ENCODE data around the gene ARNT2.
A peak's percentile ranks its signal among the peaks of the same experiment; 100 is the strongest.

ARNT2 gene

GRCh38 chr15:80559761-80560160 is 155.6 kb downstream of the ARNT2 start:
- DNase-seq, result no peak

DNA sequence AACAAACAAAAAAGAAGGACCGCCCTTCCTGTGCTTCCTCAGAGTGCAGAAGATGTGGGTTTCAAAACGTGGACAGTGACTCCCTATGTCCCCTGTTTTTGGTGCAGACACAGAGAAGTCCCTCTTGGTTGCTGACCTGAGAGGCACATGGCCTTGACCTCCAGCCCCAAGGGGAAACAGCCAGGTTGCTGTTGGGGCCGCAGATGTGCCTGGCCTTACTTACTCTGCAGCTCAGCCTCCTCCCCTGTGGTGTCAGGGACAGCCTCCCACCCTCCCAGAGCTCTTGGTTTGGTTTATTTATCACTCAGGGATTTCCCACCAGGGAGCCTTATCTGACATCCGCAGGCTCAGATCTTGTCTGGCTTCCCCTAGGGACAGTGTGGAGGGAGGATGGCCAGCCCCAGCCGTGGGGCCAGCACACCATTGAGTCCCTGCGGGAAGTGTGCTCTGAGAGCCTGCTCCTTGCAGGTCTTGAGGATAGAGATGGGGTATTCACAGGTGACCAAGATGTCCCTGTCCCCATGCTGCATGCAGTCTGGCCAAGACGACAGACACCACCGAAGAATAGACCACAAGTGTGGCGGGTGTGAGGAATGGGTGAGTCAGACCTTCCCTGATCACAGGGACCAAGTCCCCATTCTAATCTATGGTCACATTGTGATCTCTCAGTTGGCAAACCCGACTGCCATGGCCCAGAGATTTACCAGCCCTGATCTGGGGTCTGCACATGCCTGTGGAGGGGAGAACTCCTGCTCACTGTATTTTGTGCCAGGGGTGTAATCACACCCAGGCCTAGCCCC is 156.6 kb downstream of the ARNT2 start:
- DNase-seq, result no peak

- no peak for DNase-seq
Measured at GRCh38 chr15:80561500-80561899, 157.3 kb downstream of the ARNT2 start.

GRCh38 chr15:80562033-80562432 is 157.9 kb downstream of the ARNT2 start:
- DNase-seq, result no peak

- DNase-seq, result no peak
Measured at GRCh38 chr15:80562846-80563245, 158.7 kb downstream of the ARNT2 start.

DNA sequence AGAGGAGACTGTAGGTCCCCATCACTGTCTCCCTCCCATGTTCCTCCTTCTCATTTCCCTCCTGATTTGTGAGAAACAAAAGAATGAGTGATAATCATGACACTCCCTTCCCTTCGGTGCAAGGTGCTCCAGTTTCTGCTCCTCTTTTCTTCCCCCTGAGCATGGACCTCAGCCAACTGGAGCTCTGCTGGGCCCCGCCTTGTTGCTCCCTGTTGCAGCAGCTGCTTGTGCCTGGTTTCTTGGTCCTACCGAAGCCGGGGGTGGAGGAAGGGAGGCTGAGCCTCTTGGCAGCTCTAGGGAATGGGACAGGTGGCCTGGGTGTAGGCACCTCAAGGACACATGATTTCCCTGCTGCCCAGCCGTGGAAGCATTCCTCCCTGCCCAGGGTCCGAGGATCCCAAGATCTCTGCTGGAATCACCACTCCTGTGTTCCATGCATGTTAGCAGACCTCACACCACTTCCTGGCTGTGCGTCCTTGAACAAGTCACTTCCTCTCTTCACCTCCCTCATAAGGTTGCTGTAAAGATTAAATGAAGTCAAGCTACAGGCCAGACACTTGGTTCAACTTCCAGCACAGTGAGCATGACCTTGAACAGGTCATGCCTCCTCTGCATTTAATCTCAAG is 159.3 kb downstream of the ARNT2 start:
- no peak for DNase-seq

- no peak for DNase-seq
Measured at GRCh38 chr15:80564056-80564455, 159.9 kb downstream of the ARNT2 start.

- DNase-seq, result no peak
Measured at GRCh38 chr15:80565398-80565797, 161.2 kb downstream of the ARNT2 start.

GRCh38 chr15:80565988-80566387 is 161.8 kb downstream of the ARNT2 start:
- no peak for DNase-seq

DNA sequence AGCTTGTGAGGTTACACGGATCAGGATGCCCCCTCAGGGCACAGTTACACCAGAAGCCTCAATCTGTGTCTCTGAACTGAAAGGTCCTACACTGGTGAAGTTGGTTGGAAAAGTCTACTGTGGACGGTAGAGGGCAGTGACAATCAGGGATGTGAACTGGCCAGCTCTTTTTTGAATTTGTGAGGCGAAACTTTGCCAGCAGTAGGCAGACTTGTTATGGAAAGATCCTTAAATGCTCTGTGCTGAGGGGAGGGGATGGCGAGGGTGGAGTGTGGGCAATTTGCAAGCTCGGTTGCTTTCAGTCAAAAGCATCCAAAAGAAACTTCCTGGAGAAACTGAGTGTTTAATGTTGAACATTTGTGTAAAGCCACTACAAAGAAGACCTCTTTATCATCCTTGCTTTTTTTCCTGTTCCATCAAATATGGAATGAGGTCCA is 163.6 kb downstream of the ARNT2 start:
- DNase-seq, result peak in 1 of 2 donors; percentile 31

DNA sequence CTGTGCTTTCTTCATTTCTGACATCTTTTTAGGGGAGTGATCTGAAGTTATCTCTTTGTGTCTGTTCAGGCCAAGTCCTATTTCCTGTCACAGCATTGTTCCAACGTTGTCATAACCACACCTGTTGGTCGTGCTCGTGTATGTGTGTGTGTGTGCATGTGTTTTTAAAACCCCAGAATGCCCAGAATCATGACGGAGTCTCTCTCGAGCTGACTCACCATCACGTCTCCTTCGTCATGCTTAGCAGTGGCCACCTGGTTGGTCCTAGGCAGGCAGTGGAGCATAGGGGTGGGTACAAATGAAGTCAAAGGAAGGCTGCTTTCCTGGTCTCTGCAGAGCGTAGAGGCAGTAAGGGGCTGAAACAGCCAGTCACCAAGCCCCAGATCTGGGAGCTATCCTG is 164.1 kb downstream of the ARNT2 start:
- no peak for DNase-seq

- DNase-seq, result no peak
Measured at GRCh38 chr15:80568876-80569605, 164.9 kb downstream of the ARNT2 start.

- DNase-seq, result no peak
Measured at GRCh38 chr15:80569656-80570055, 165.5 kb downstream of the ARNT2 start.

DNA sequence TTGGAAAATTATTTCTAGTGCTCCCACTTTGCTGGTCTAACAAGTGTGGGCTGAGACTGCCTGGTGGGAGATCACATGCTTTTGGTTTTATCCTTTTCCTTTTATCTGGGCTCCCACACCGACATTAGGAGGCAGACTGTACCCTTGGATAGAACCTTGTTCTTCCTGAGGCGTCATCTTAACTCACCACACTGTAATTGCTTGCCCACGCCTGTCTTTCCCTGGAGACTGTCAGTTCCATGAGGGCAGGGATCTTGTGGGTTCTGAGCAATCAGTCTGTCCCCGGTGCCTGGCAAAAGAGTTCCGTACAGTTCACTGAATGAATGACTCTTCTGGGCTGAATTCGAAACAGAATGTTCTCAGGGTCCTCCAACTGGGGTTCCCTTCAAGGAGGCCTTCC is 166.4 kb downstream of the ARNT2 start:
- no peak for DNase-seq

DNA sequence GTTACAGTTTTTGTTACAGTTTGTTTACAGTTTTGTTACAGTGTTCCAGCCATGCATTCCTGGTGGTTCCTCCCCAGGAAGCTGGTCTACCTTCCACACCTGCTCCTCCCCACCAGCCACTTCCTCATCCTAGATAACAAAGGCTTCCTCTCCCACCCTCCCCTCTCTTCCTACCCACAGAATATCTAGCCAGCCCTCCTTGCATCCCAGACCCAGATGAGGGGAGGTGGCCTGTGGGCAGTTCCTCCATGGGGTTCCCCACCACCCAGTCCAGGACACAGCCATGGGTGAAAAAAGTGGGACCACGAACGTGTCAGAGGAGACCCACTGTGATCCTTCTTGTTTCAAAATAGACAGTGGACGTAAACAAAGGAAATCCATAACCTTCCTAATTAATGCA is 168.2 kb downstream of the ARNT2 start:
- DNase-seq, result no peak

DNA sequence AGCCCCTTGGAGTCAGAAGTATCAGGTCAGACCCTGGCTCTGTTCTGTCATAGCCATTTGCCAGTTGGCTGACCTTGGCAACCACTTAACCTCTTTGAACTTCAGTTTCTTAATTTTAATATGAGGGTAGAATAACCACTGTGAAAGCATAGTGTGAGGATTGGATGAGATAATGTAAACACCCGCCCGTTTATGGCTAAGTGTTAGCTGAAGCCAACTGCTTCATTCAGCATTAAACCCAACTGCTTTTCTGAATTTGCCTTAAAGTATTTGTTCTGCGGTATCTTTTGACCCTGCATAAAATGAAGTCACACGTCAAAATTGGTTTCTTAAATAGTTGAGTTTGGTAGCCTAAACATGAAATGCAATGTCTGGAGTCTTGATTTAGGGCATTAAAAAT is 169.4 kb downstream of the ARNT2 start:
- DNase-seq, result no peak

GRCh38 chr15:80574590-80574989 is 170.4 kb downstream of the ARNT2 start:
- DNase-seq, result no peak

GRCh38 chr15:80576519-80577090 is 172.4 kb downstream of the ARNT2 start:
- no peak for DNase-seq

- no peak for DNase-seq
Measured at GRCh38 chr15:80577552-80578205, 173.5 kb downstream of the ARNT2 start.

GRCh38 chr15:80578206-80578595 is 174.0 kb downstream of the ARNT2 start:
- DNase-seq, result no peak

GRCh38 chr15:80578871-80579270 is 174.7 kb downstream of the ARNT2 start:
- DNase-seq, result no peak

DNA sequence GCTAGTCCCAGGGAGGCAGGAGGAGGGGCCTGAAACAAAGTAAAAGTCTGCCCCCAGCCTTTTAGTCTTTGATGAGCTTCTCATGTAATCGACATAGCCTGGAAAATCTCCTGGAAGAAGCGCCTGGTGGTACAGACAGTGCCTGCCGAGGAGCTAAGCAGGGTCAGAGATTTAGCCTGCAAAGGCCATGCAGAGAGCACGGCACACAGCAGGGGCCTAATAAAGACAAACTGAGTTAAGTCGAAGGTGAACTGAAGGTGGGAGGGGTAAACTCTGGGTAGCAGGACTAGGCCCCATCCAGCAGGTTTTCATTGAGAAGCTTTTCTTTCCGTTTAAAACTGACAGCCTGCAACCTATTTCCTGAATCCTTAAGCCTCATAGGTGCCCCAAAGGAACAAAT is 175.4 kb downstream of the ARNT2 start:
- no peak for DNase-seq

DNA sequence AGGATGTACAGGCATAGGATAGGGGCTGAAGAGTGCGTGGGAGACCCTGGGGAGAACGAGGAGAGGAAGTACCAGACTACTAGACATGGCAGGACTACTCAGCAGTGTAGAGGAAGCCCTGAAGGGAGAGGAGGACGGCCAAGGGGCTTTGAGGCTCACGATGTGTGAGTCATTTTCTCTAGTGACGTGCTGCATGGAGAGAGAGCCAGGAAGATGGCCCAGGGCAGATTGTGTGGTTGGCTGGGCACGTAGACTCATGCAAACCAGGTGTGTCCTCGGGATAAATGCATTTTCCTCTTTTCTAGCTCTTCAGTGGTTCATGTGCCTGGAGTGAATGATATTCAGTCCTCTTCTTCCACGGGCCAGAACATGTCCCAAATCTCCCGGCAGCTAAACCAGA is 175.9 kb downstream of the ARNT2 start:
- no peak for DNase-seq

Data from CD4-positive, alpha-beta T cell treated with Interferon alpha-2 for 1 hour (primary cell).